A549 (cell line): ENCODE results near the gene SH3RF1. TPM values are rescaled to one million over a fixed set of nuclear protein-coding genes. Genes with fewer than 3 reads are reported as not detected.

Source experiments
- ATAC-seq, 2 experiments: fragments of 200-7000 bp in 1 of 2; fragments of >200 bp in 1 of 2; cut with Nextera tagmentation in 1 of 2; cut with Tn5 transposase in 1 of 2; 3 replicates each; pipeline versions ENCODE4 v1.8.0 to v1.9.1; 2018 to 2020; ENCODE audit warnings: mild to moderate bottlenecking in 1 of 2, moderate library complexity in 1 of 2
- CTCF ChIA-PET: fragments of 300-600 bp; sonication (Branson Sonifier 250); formaldehyde crosslinking; extraction: SDS; loops from one replicate; lab custom pipeline; 2021; ENCODE audit warnings: antibody characterized with exemption, inconsistent platforms; lab: Yijun Ruan, JAX
- POLR2A ChIA-PET: fragments of 350-600 bp; formaldehyde crosslinking; extraction: SDS; loops from one replicate; lab custom pipeline; 2021; ENCODE audit warnings: antibody characterized with exemption, inconsistent platforms; lab: Yijun Ruan, JAX
- DNase-seq, 2 experiments: peaks; one replicate each; pipeline versions ENCODE4 v3.0.0 to v3.0.0-alpha.2; 2011 to 2016; ENCODE audit warnings: low read depth in 1 of 2, low spot score in 1 of 2
- FAIRE-seq: peaks from 2 replicates; lab custom pipeline; 2011; peaks lifted over from hg19 to GRCh38; lab: Jason Lieb, UNC
- H3K27ac ChIP-seq, 2 experiments: fragments of >200 bp; sonication (Bioruptor Twin); formaldehyde crosslinking; 3 replicates each; pipeline ENCODE4 v1.5.1; 2016 to 2017
- H3K4me1 ChIP-seq: fragments of >200 bp; sonication (Bioruptor Twin); formaldehyde crosslinking; 3 replicates; pipeline ENCODE4 v1.6.1; 2016
- H3K4me2 ChIP-seq: fragments of >200 bp; sonication (Bioruptor Twin); formaldehyde crosslinking; 3 replicates; pipeline ENCODE4 v1.6.1; 2016
- H3K4me3 ChIP-seq: fragments of >200 bp; sonication (Bioruptor Twin); formaldehyde crosslinking; 3 replicates; pipeline ENCODE4 v1.5.1; 2016
- H3K9me3 ChIP-seq: fragments of >200 bp; sonication (Bioruptor Twin); formaldehyde crosslinking; 3 replicates; pipeline ENCODE4 v1.6.1; 2016
- BHLHE40 ChIP-seq: IDR thresholded peaks from 2 replicates; pipeline ENCODE4 v1.6.1; 2012; ENCODE audit warnings: low read depth, low read length, inconsistent platforms
- CHD2 ChIP-seq: fragments of 150-350 bp; IDR thresholded peaks from 2 replicates; pipeline ENCODE4 v1.6.1; 2014; ENCODE audit warnings: low read length; ENCODE audit not compliant: partially characterized antibody
- EHF ChIP-seq: fragments of 250-450 bp; sonication (Bioruptor Pico); IDR thresholded peaks from 2 replicates; pipeline ENCODE4 v1.5.0; 2020; ENCODE audit warnings: mild to moderate bottlenecking
- FOXS1 ChIP-seq: fragments of 250-450 bp; sonication (Bioruptor Pico); IDR thresholded peaks from 2 replicates; pipeline ENCODE4 v1.5.0; 2020; ENCODE audit warnings: mild to moderate bottlenecking, moderate library complexity
- HOXB13 ChIP-seq: fragments of 250-450 bp; sonication (Bioruptor Pico); IDR thresholded peaks from 2 replicates; pipeline ENCODE4 v1.5.0; 2020; ENCODE audit warnings: low read depth, mild to moderate bottlenecking, moderate library complexity
- HOXB5 ChIP-seq: fragments of 250-450 bp; sonication (Bioruptor Pico); IDR thresholded peaks from 2 replicates; pipeline ENCODE4 v1.5.0; 2020; ENCODE audit warnings: mild to moderate bottlenecking, moderate library complexity
- KDM1A ChIP-seq: fragments of 200-600 bp; sonication (generic); IDR thresholded peaks from 2 replicates; pipeline ENCODE4 v1.6.1; 2016; ENCODE audit warnings: low read depth, mild to moderate bottlenecking
- MAFK ChIP-seq: fragments of 450-650 bp; IDR thresholded peaks from 2 replicates; pipeline ENCODE4 v1.6.1; 2014; ENCODE audit not compliant: partially characterized antibody
- MAZ ChIP-seq: fragments of 150-350 bp; IDR thresholded peaks from 2 replicates; pipeline ENCODE4 v1.6.1; 2014; ENCODE audit warnings: antibody characterized with exemption, low read depth, low read length, borderline replicate concordance
- MYC ChIP-seq: IDR thresholded peaks from 2 replicates; pipeline ENCODE4 v1.6.1; 2012; ENCODE audit warnings: mild to moderate bottlenecking, inconsistent platforms, low read length, improper control_type of control experiment, borderline replicate concordance
- NFE2L2 ChIP-seq: fragments of 150-350 bp; conservative IDR thresholded peaks from 2 replicates; pipeline ENCODE4 v1.6.1; 2014; ENCODE audit warnings: low read length
- NR3C1 ChIP-seq: fragments of >200 bp; sonication (Bioruptor Twin); formaldehyde crosslinking; IDR thresholded peaks from 3 replicates; pipeline ENCODE4 v1.6.1; 2017
- POLR2A ChIP-seq: IDR thresholded peaks from 2 replicates; pipeline ENCODE4 v1.6.1; 2012; ENCODE audit warnings: mild to moderate bottlenecking, low read length
- POLR2AphosphoS2 ChIP-seq: conservative IDR thresholded peaks from 2 replicates; pipeline ENCODE4 v1.6.1; 2012; ENCODE audit warnings: low read length, improper control_type of control experiment, inconsistent platforms
- RAD21 ChIP-seq, 2 experiments: fragments of >200 bp in 1 of 2; sonication (Bioruptor Twin) in 1 of 2; formaldehyde crosslinking in 1 of 2; IDR thresholded peaks in 1 of 2; conservative IDR thresholded peaks in 1 of 2; 2 replicates in 1 of 2; 3 replicates in 1 of 2; pipeline ENCODE4 v1.6.1; 2012 to 2018; ENCODE audit warnings: inconsistent platforms in 1 of 2
- RARB ChIP-seq: fragments of 250-450 bp; sonication (Bioruptor Pico); IDR thresholded peaks from 2 replicates; pipeline ENCODE4 v1.8.0; 2021; ENCODE audit warnings: mild to moderate bottlenecking, moderate library complexity
- RCOR1 ChIP-seq: fragments of 150-350 bp; IDR thresholded peaks from 2 replicates; pipeline ENCODE4 v1.6.1; 2014; ENCODE audit warnings: antibody characterized with exemption, low read length, low read depth
- SMC3 ChIP-seq: fragments of >200 bp; sonication (Bioruptor Twin); formaldehyde crosslinking; IDR thresholded peaks from 3 replicates; pipeline ENCODE4 v1.6.1; 2018; ENCODE audit warnings: inconsistent platforms
- USF2 ChIP-seq: fragments of 450-650 bp; IDR thresholded peaks from 2 replicates; pipeline ENCODE4 v1.6.1; 2014; ENCODE audit warnings: antibody characterized with exemption
- WGBS: methylation state at CpG from one replicate; pipeline ENCODE4 v1.1.6; 2017; ENCODE audit errors: missing lambda C conversion rate; 5-methylcytosine and 5-hydroxymethylcytosine counted together
- polyA plus RNA-seq, 4 experiments: library from polyadenylated mRNA; depleted of rRNA in 3 of 4; stranded (reverse); fragments of >200 nt; fragmentation: RNase III in 1 of 4; extraction: RNeasy Plus Mini Kit Qiagen cat#74134 plus additional on column Dnase treatment in 1 of 4; gene quantifications; 2 replicates in 3 of 4; 3 replicates in 1 of 4; pipeline ENCODE4 v1.2.3, GENCODE V29; 2011 to 2017
- TF ChIP-seq, protein P1 (sequence below): IDR thresholded peaks from 2 replicates; pipeline ENCODE4 v1.6.1; 2012
- TF ChIP-seq, protein P2 (sequence below): fragments of 250-450 bp; sonication (Bioruptor Pico); IDR thresholded peaks from 2 replicates; pipeline ENCODE4 v1.5.0; 2020; ENCODE audit warnings: low read depth, mild to moderate bottlenecking, moderate library complexity
- TF ChIP-seq, protein P3 (sequence below): fragments of >200 bp; sonication (Bioruptor Twin); formaldehyde crosslinking; IDR thresholded peaks from 3 replicates; pipeline ENCODE4 v1.6.1; 2016
- TF ChIP-seq, protein P4 (sequence below): fragments of >200 bp; sonication (Bioruptor Twin); formaldehyde crosslinking; IDR thresholded peaks from 3 replicates; pipeline ENCODE4 v1.5.1; 2016
- TF ChIP-seq, protein P5 (sequence below): fragments of 150-350 bp; IDR thresholded peaks from 2 replicates; pipeline ENCODE4 v1.6.1; 2014; ENCODE audit warnings: low read depth, mild to moderate bottlenecking, low read length

SH3RF1 gene
- polyA plus RNA-seq, 2 of the 4 experiments (the other 2 are of a cell fraction), result 8.0 to 15.1 TPM

DNA sequence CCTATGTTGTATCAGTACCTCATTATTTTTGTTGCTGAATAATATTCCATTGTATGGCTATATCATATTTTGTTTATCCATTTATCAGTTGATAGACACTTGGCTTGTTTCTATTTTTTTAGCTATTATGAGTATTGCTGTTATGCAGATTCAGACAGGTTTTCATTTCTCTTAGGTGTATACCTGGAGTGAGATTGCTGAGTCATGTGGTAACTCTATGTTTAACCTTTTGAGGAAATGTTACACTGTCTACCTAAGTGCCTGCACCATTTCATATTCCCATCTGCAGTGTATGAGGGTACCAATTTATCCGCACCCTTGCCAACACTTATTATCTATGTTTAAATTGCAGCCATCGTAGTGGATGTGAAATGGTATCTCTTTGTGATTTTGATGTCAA, 43.0 kb upstream of the SH3RF1 start:
- no peak for DNase-seq
- no peak for TF ChIP-seq FOXS1
- peak; percentile 59 for TF ChIP-seq MAFK
- TF ChIP-seq, all 56 proteins: peak for 1
- Histone ChIP-seq H3K4me1 (peaks cover 24% of the 10 kb centered on the region), H3K27ac (peak overlapping the region; percentile 16 to 40; a peak in 2 of 6 replicates), H3K4me2 (peak overlapping the region; percentile 70; the same call in 2 of the 3 replicates), H3K4me3 (no peak overlapping the region), H3K9me3 (no peaks in the 10 kb centered on the region)
- FAIRE-seq (no peak), ATAC-seq (no peak)
- ChIA-PET POLR2A (no interaction called here), CTCF (interaction anchor here (1.2 kb wide), 1 partner anchor 44 kb away, joined by 3 read pairs; no protein-coding TSS in a partner anchor)
- WGBS, result 96% methylated on average over 2 of the region's 2 CpGs

DNA sequence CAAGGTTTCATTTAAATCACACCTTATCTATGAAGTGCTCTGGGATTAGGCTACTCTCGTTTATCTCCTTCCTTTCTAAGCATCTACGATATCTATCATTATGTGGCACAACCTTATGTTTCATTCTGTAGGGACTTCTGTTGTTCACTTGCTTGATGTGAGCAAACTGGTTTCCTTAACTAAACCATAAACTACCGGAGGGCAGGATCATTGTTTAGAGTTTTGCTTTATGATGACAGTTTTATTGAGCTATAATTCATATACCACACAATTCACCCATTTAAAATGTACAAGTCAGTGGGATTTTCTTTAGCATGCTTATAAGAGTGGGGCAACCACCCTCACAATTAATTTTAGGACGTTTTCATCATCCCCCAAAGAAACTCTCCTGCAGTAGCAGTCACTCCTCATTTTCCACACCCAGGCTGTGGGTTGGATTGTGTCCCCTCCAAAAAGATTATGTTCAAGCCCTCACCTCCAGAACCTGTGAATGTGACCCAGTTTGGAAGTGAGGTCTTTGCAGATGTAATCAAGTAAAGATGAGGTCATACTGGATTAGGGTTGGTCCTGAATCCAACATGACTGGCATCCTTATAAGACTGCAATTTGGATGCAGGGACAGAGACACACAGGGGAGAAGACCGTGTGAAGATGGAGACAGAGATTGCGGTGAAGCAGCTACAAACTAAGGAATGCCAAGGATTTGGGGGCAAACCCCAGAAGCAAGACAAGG, 42.1 kb upstream of the SH3RF1 start:
- H3K4me2 ChIP-seq, result no peak overlapping the region
- DNase-seq (no peak), ATAC-seq (no peak), FAIRE-seq (no peak)
- no peaks in the 10 kb centered on the region for H3K9me3 ChIP-seq
- ChIA-PET CTCF (interaction anchor here (0.6 to 1.8 kb wide), 3 partner anchors 43 to 89 kb away, joined by 3 to 5 read pairs (median 3); no protein-coding TSS in a partner anchor), POLR2A (no interaction called here)
- TF ChIP-seq CHD2 (no peak), NR3C1 (no peak), NFE2L2 (no peak), KDM1A (no peak), HOXB13 (CRISPR knock-in tag) (no peak), RAD21 (conservative IDR thresholded peaks at IDR 0.05 in 1 of 2, IDR thresholded peaks at IDR 0.05 in 1 of 2) (no peak), RARB (CRISPR knock-in tag) (no peak), EHF (CRISPR knock-in tag) (no peak), MYC (no peak), POLR2AphosphoS2 (no peak), HOXB5 (CRISPR knock-in tag) (no peak), MAZ (no peak), POLR2A (no peak)
- TF ChIP-seq, protein P1, sequence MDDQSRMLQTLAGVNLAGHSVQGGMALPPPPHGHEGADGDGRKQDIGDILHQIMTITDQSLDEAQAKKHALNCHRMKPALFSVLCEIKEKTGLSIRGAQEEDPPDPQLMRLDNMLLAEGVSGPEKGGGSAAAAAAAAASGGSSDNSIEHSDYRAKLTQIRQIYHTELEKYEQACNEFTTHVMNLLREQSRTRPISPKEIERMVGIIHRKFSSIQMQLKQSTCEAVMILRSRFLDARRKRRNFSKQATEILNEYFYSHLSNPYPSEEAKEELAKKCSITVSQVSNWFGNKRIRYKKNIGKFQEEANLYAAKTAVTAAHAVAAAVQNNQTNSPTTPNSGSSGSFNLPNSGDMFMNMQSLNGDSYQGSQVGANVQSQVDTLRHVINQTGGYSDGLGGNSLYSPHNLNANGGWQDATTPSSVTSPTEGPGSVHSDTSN, result no peak
- TF ChIP-seq, protein P2, sequence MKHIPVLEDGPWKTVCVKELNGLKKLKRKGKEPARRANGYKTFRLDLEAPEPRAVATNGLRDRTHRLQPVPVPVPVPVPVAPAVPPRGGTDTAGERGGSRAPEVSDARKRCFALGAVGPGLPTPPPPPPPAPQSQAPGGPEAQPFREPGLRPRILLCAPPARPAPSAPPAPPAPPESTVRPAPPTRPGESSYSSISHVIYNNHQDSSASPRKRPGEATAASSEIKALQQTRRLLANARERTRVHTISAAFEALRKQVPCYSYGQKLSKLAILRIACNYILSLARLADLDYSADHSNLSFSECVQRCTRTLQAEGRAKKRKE (CRISPR knock-in tag), result no peak
- TF ChIP-seq, protein P3, sequence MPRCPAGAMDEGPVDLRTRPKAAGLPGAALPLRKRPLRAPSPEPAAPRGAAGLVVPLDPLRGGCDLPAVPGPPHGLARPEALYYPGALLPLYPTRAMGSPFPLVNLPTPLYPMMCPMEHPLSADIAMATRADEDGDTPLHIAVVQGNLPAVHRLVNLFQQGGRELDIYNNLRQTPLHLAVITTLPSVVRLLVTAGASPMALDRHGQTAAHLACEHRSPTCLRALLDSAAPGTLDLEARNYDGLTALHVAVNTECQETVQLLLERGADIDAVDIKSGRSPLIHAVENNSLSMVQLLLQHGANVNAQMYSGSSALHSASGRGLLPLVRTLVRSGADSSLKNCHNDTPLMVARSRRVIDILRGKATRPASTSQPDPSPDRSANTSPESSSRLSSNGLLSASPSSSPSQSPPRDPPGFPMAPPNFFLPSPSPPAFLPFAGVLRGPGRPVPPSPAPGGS, result no peak
- WGBS, result 74% methylated on average over 6 of the region's 6 CpGs
- H3K27ac ChIP-seq, result peak overlapping the region in 1 of 2 experiments; percentile 61; a peak in 3 of 6 replicates
- no peak overlapping the region for H3K4me3 ChIP-seq
- H3K4me1 ChIP-seq, result peaks cover 24% of the 10 kb centered on the region

DNA sequence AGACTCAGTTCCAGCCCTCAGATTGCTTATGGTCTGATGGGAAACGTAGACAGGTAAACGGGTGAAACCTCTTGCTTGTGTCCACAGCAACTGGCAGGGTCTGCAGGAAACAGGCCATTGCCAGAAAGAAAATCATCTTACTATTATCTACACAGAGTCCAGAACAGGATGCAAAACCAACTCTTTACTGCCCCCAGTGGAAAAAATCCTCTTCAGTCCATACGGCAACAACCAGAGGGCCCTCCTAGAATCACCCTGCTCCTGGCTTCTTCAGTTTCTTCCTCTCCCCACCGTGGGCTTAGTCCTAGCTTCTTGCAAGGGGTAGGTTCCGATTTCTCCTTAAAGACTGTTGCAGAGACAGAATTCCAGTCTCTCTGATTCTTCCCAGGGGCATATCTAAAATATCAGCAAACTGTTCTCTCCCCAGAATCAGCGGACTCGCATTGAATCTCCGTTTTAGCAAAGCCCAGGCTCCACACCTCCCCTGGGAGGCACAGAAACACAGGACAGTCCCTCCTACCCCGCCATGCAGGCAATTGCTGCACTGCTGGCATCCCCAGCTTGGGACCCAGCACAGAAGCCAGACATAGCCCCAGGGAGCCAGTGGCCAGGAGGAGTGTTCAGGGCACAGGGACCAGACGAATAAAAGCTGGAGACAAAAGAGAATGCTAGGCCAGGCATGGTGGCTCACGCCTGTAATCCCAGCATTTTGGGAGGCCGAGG, 41.0 kb upstream of the SH3RF1 start:
- POLR2A ChIA-PET, result no interaction called here
- DNase-seq (peak; percentile 36 to 45), ATAC-seq (peak; percentile 84 to 90; a peak in 5 of 6 replicates), FAIRE-seq (no peak)
- Histone ChIP-seq H3K9me3 (no peaks in the 10 kb centered on the region), H3K4me3 (no peak overlapping the region), H3K27ac (0 out of 6 replicates have a peak overlapping the region, but pooled peaks of 1 of the 2 experiments have one; percentile 27), H3K4me2 (no peak overlapping the region), H3K4me1 (peaks cover 24% of the 10 kb centered on the region)
- CTCF ChIA-PET, result interaction anchor here (0.9 to 1.8 kb wide), 3 partner anchors 47 to 206 kb away, joined by 3 to 5 read pairs (median 3); no protein-coding TSS in a partner anchor
- 76% methylated on average over 12 of the region's 12 CpGs for WGBS
- TF ChIP-seq, protein P4, sequence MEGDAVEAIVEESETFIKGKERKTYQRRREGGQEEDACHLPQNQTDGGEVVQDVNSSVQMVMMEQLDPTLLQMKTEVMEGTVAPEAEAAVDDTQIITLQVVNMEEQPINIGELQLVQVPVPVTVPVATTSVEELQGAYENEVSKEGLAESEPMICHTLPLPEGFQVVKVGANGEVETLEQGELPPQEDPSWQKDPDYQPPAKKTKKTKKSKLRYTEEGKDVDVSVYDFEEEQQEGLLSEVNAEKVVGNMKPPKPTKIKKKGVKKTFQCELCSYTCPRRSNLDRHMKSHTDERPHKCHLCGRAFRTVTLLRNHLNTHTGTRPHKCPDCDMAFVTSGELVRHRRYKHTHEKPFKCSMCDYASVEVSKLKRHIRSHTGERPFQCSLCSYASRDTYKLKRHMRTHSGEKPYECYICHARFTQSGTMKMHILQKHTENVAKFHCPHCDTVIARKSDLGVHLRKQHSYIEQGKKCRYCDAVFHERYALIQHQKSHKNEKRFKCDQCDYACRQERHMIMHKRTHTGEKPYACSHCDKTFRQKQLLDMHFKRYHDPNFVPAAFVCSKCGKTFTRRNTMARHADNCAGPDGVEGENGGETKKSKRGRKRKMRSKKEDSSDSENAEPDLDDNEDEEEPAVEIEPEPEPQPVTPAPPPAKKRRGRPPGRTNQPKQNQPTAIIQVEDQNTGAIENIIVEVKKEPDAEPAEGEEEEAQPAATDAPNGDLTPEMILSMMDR, result peak; percentile 42; the same call in 2 of the 3 replicates
- no peak for TF ChIP-seq MYC
- no peak for TF ChIP-seq CHD2
- no peak for TF ChIP-seq POLR2AphosphoS2
- no peak for TF ChIP-seq USF2
- TF ChIP-seq, protein P5, sequence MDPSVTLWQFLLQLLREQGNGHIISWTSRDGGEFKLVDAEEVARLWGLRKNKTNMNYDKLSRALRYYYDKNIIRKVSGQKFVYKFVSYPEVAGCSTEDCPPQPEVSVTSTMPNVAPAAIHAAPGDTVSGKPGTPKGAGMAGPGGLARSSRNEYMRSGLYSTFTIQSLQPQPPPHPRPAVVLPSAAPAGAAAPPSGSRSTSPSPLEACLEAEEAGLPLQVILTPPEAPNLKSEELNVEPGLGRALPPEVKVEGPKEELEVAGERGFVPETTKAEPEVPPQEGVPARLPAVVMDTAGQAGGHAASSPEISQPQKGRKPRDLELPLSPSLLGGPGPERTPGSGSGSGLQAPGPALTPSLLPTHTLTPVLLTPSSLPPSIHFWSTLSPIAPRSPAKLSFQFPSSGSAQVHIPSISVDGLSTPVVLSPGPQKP, result no peak
- TF ChIP-seq RCOR1, result no peak
- no peak for TF ChIP-seq EHF (CRISPR knock-in tag)
- TF ChIP-seq BHLHE40, result no peak
- TF ChIP-seq SMC3, result 0 out of 3 replicates have a peak, but pooled peaks have one; percentile 10
